Neural cell (in vitro differentiated cells): ENCODE measurements around the gene UBA3. TPM values are rescaled to one million over a fixed set of nuclear protein-coding genes. Genes with fewer than 3 reads are reported as not detected.
A peak's percentile ranks its signal among the peaks of the same experiment; 100 is the strongest.

Experiments
- H2AFZ ChIP-seq: fragments of 200-600, 300-800 bp; sonication (generic), shearing (Covaris generic); 2 replicates; pipeline ENCODE4 v1.6.0; 2014; ENCODE audit warnings: low read depth, mild to moderate bottlenecking, antibody characterized with exemption, low read length, moderate library complexity
- H3F3A ChIP-seq: fragments of 200-600 bp; shearing (Covaris generic); 2 replicates; pipeline ENCODE4 v1.6.1; 2016; ENCODE audit warnings: mild to moderate bottlenecking, moderate library complexity, mixed read lengths, antibody characterized with exemption, low read length; ENCODE audit not compliant: insufficient read depth, poor library complexity, severe bottlenecking
- H3K27ac ChIP-seq: fragments of 200-600, 300-800 bp; sonication (generic), shearing (Covaris generic); 2 replicates; pipeline ENCODE4 v1.5.1; 2014; ENCODE audit warnings: mild to moderate bottlenecking, low read length, moderate library complexity
- H3K27me3 ChIP-seq: fragments of 300-800, 200-600 bp; sonication (generic), shearing (Covaris generic); 2 replicates; pipeline ENCODE4 v1.6.0; 2014; ENCODE audit warnings: mild to moderate bottlenecking, low read depth, low read length, moderate library complexity; ENCODE audit not compliant: insufficient read depth
- H3K36me3 ChIP-seq: fragments of 300-800, 200-600 bp; sonication (generic), shearing (Covaris generic); 2 replicates; pipeline ENCODE4 v1.5.1; 2014; ENCODE audit warnings: mild to moderate bottlenecking, antibody characterized with exemption, low read length, moderate library complexity; ENCODE audit not compliant: insufficient read depth
- H3K4me2 ChIP-seq: fragments of 300-800, 200-600 bp; sonication (generic), shearing (Covaris generic); 2 replicates; pipeline ENCODE4 v1.6.0; 2014; ENCODE audit warnings: mild to moderate bottlenecking, low read length
- H3K4me3 ChIP-seq: fragments of 300-800, 200-600 bp; sonication (generic), shearing (Covaris generic); 2 replicates; pipeline ENCODE4 v1.5.1; 2014; ENCODE audit warnings: mild to moderate bottlenecking, low read length, moderate library complexity
- H3K79me2 ChIP-seq: fragments of 200-600 bp; shearing (Covaris generic); replicated peaks from 2 replicates; pipeline ENCODE4 v1.6.0; 2014; ENCODE audit warnings: mild to moderate bottlenecking, low read length, moderate library complexity; ENCODE audit not compliant: insufficient read depth
- H3K9ac ChIP-seq: fragments of 300-800, 200-600 bp; sonication (generic), shearing (Covaris generic); 2 replicates; pipeline ENCODE4 v1.6.1; 2016; ENCODE audit warnings: mild to moderate bottlenecking, low read length, mixed read lengths
- H3K9me2 ChIP-seq: fragments of 200-600 bp; shearing (Covaris generic); 2 replicates; pipeline ENCODE4 v1.6.1; 2016; ENCODE audit warnings: mild to moderate bottlenecking, low read length, mixed read lengths; ENCODE audit not compliant: insufficient read depth
- H3K9me3 ChIP-seq: fragments of 200-600, 300-800 bp; sonication (generic), shearing (Covaris generic); 2 replicates; pipeline ENCODE4 v1.6.1; 2016; ENCODE audit warnings: mild to moderate bottlenecking, mixed run types, low read length, moderate library complexity, mixed read lengths
- H4K20me1 ChIP-seq: fragments of 200-600 bp; shearing (Covaris generic); 2 replicates; pipeline ENCODE4 v1.6.1; 2016; ENCODE audit warnings: mild to moderate bottlenecking, mixed run types; ENCODE audit not compliant: insufficient read depth
- CTCF ChIP-seq: fragments of 450-650 bp; IDR thresholded peaks from 2 replicates; pipeline ENCODE4 v1.5.1; 2014; ENCODE audit warnings: antibody characterized with exemption, mild to moderate bottlenecking, moderate library complexity; ENCODE audit not compliant: poor library complexity, severe bottlenecking
- EP300 ChIP-seq: fragments of 450-650 bp; conservative IDR thresholded peaks from 2 replicates; pipeline ENCODE4 v1.6.1; 2014; ENCODE audit warnings: antibody characterized with exemption, mild to moderate bottlenecking, moderate library complexity; ENCODE audit not compliant: poor library complexity, severe bottlenecking
- EZH2 ChIP-seq: fragments of 200-600, 300-800 bp; shearing (Covaris generic), sonication (generic); IDR thresholded peaks from 2 replicates; pipeline ENCODE4 v1.6.1; 2014; ENCODE audit warnings: antibody characterized with exemption, low read length, borderline replicate concordance, mild to moderate bottlenecking; ENCODE audit not compliant: insufficient read depth, poor library complexity, severe bottlenecking
- MXI1 ChIP-seq: fragments of 450-650 bp; conservative IDR thresholded peaks from 2 replicates; pipeline ENCODE4 v1.6.1; 2014; ENCODE audit warnings: antibody characterized with exemption, mild to moderate bottlenecking; ENCODE audit not compliant: poor library complexity, severe bottlenecking
- POLR2AphosphoS5 ChIP-seq: IDR thresholded peaks from 2 replicates; pipeline ENCODE4 v1.6.1; 2012
- RAD21 ChIP-seq: fragments of 450-650 bp; conservative IDR thresholded peaks from 2 replicates; pipeline ENCODE4 v1.6.1; 2014; ENCODE audit warnings: antibody characterized with exemption, mild to moderate bottlenecking, moderate library complexity
- REST ChIP-seq: IDR thresholded peaks from 2 replicates; pipeline ENCODE4 v1.6.1; 2012; ENCODE audit warnings: borderline replicate concordance
- SMC3 ChIP-seq: fragments of 450-650 bp; conservative IDR thresholded peaks from 2 replicates; pipeline ENCODE4 v1.6.1; 2014; ENCODE audit warnings: antibody characterized with exemption, mild to moderate bottlenecking, moderate library complexity; ENCODE audit not compliant: poor library complexity
- TAF1 ChIP-seq: IDR thresholded peaks from 2 replicates; pipeline ENCODE4 v1.6.1; 2012; ENCODE audit warnings: low read depth
- polyA plus RNA-seq: library from polyadenylated mRNA; depleted of rRNA; stranded (reverse); fragments of >200 nt; gene quantifications from 2 replicates; pipeline ENCODE4 v1.2.3, GENCODE V29; 2014

The UBA3 gene
- polyA plus RNA-seq, 1 donor from 2014 or later, result 168 TPM

GRCh38 chr3:69020424-69020823 is 59.7 kb downstream of the UBA3 start:
- H3K9me2 ChIP-seq, result no peaks in the 10 kb centered on the region
- no peak overlapping the region for H3K9ac ChIP-seq
- H3K27ac ChIP-seq, result no peak overlapping the region
- no peak overlapping the region for H3K4me3 ChIP-seq
- H3K9me3 ChIP-seq, result no peaks in the 10 kb centered on the region
- H3K79me2 ChIP-seq, result no peaks in the 10 kb centered on the region
- H4K20me1 ChIP-seq, result no peaks in the 10 kb centered on the region
- H3K36me3 ChIP-seq, result peaks cover 10% of the 10 kb centered on the region
- no peak overlapping the region for H3K4me2 ChIP-seq
- H3K27me3 ChIP-seq, result no peaks in the 10 kb centered on the region
- H3F3A ChIP-seq, result no peaks in the 10 kb centered on the region
- H2AFZ ChIP-seq, result no peak overlapping the region
- TF ChIP-seq CTCF (peak; percentile 37), SMC3 (no peak)

DNA sequence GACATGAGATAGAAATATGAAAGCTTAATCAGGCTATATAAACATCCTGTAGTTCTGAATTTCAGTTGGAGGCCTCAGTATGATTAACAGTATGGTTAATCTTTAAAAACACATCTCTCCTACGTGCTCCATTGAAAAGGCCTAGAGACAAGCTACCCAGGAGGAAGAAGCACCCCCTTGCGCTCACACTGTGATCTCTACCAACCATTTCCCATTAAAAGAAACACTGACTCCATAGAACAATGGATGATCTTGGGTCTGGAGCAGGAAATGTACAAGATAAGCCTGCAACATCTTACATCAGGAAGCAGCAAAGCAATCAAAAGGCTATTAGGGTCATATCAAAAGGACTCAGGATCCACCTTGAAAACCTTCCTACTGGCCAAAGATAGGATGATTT is 63.3 kb downstream of the UBA3 start:
- TF ChIP-seq RAD21 (no peak), POLR2AphosphoS5 (no peak), CTCF (no peak), TAF1 (no peak), EP300 (no peak), SMC3 (no peak), MXI1 (no peak), REST (no peak), EZH2 (no peak)
- no peaks in the 10 kb centered on the region for H3K79me2 ChIP-seq
- no peak overlapping the region for H3K4me2 ChIP-seq
- H3K4me3 ChIP-seq, result no peak overlapping the region
- H3K27me3 ChIP-seq, result peaks cover 30% of the 10 kb centered on the region
- H3K9ac ChIP-seq, result no peak overlapping the region
- H3K9me2 ChIP-seq, result no peaks in the 10 kb centered on the region
- H4K20me1 ChIP-seq, result no peaks in the 10 kb centered on the region
- peaks cover 4% of the 10 kb centered on the region for H3K36me3 ChIP-seq
- no peaks in the 10 kb centered on the region for H3F3A ChIP-seq
- H3K9me3 ChIP-seq, result no peaks in the 10 kb centered on the region
- no peak overlapping the region for H2AFZ ChIP-seq
- no peak overlapping the region for H3K27ac ChIP-seq
